Upper lobe of right lung (tissue), 1 donor: ENCODE data around the gene FGD6. TPM values are rescaled to one million over a fixed set of nuclear protein-coding genes. Genes with fewer than 3 reads are reported as not detected.

Experiments
- ATAC-seq: fragments of 200-7000 bp; cut with Tn5 transposase; one replicate; pipeline ENCODE4 v1.9.1; 2020; ENCODE audit warnings: mild to moderate bottlenecking, moderate library complexity
- DNase-seq: peaks from one replicate; pipeline ENCODE4 v3.0.0-alpha.2; 2020
- H3K27ac ChIP-seq: fragments of 200-600 bp; one replicate; pipeline ENCODE4 v1.8.0; 2022
- H3K27me3 ChIP-seq: fragments of 200-600 bp; one replicate; pipeline ENCODE4 v1.8.0; 2022; ENCODE audit warnings: mild to moderate bottlenecking
- H3K36me3 ChIP-seq: fragments of 200-600 bp; one replicate; pipeline ENCODE4 v1.8.0; 2022
- H3K4me1 ChIP-seq: fragments of 200-600 bp; one replicate; pipeline ENCODE4 v1.8.0; 2022
- H3K4me3 ChIP-seq: fragments of 200-600 bp; one replicate; pipeline ENCODE4 v1.8.0; 2022; ENCODE audit warnings: mild to moderate bottlenecking
- H3K9me3 ChIP-seq: fragments of 200-600 bp; one replicate; pipeline ENCODE4 v1.8.0; 2022
- intact Hi-C: fragments of 100-400 bp; cut with DNase I; formaldehyde crosslinking; loops from one replicate; pipeline ENCODE4 v1.11.0; 2022
- total RNA-seq: library from RNA; stranded (reverse); fragmentation: NEBNext Ultra II Directional; extraction: Animal tissue kit (Norgen Biotek cat#: 25700); gene quantifications from one replicate; pipeline ENCODE4 v1.2.1, GENCODE V29; 2021
- TF ChIP-seq, protein P1 (sequence below): fragments of 200-600 bp; IDR thresholded peaks from one replicate; pipeline ENCODE4 v1.8.0; 2022; ENCODE audit warnings: antibody characterized with exemption
- donor health status: DM: no; HTN: yes; CAD: no; lungs with severe emphysema.

The FGD6 gene
- total RNA-seq, 1 donor from 2014 or later: 28.8 TPM

DNA sequence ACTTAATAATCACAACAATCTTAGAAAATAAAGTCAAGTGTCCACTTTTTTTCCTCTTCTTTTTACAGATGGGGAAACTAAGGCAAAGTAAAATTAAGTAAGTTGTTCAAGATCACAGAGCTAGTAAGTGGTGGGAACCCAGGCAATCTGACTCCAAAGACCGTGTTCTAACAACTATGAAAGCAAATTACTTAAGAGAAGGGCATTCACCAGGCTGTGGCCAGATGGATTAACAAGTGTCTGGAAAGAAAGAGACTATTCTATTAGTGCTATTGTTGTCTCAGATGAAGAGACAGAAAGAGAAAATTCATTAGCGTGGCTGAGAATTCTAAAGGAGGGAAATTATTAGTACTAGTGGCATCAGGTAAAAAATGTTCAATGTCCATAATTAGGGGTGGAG, 48.5 kb downstream of the FGD6 start:
- Histone ChIP-seq H3K36me3 (peaks cover 6% of the 10 kb centered on the region), H3K27ac (peak overlapping the region; percentile 52), H3K9me3 (no peaks in the 10 kb centered on the region), H3K4me1 (peaks cover 31% of the 10 kb centered on the region), H3K27me3 (no peaks in the 10 kb centered on the region), H3K4me3 (no peak overlapping the region)
- intact Hi-C loops: no loop called here
- DNase-seq (no peak), ATAC-seq (no peak)
- TF ChIP-seq, protein P1, sequence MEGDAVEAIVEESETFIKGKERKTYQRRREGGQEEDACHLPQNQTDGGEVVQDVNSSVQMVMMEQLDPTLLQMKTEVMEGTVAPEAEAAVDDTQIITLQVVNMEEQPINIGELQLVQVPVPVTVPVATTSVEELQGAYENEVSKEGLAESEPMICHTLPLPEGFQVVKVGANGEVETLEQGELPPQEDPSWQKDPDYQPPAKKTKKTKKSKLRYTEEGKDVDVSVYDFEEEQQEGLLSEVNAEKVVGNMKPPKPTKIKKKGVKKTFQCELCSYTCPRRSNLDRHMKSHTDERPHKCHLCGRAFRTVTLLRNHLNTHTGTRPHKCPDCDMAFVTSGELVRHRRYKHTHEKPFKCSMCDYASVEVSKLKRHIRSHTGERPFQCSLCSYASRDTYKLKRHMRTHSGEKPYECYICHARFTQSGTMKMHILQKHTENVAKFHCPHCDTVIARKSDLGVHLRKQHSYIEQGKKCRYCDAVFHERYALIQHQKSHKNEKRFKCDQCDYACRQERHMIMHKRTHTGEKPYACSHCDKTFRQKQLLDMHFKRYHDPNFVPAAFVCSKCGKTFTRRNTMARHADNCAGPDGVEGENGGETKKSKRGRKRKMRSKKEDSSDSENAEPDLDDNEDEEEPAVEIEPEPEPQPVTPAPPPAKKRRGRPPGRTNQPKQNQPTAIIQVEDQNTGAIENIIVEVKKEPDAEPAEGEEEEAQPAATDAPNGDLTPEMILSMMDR: no peak

DNA sequence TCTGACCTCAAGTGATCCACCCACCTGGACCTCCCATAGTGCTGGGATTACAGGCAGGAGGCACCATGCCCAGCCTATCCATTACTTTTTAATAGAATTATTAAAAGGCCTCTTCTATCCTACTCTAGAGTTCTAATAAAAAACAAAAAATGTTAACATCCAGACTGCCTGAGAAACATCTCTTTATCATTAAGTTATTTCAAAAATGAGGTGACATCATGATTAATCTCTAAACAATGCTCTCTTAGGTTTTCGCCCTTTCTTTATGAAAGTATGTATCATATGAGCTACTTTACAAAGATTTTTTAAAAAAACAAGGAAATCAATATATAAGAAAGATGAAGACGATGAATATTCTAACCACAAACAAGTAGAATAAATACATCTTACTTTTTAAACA, 52.6 kb downstream of the FGD6 start:
- TF ChIP-seq, protein P1: no peak
- Histone ChIP-seq H3K27ac (no peak overlapping the region), H3K36me3 (no peaks in the 10 kb centered on the region), H3K4me1 (peaks cover 22% of the 10 kb centered on the region), H3K9me3 (no peaks in the 10 kb centered on the region), H3K4me3 (no peak overlapping the region), H3K27me3 (no peaks in the 10 kb centered on the region)
- DNase-seq: no peak
- intact Hi-C loops: no loop called here
- no peak for ATAC-seq

DNA sequence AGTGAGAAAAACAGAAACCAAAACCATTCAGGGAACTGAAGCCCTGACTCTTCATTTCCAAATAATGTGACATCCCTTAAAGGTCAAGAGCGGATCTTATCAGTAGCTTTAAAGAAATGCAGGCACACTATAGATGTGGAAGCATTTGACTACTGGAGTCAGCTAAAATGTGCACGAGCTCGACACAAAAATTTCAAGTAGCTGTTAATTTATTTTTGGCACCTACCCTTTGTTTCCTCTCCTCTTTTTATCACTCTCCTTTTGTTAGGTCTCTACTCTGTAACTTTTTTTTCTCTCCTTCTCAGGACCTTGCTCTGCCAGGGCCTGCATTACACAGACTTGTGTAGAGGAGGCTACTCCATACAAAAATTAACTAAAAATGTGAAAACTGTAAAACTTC, 58.3 kb downstream of the FGD6 start:
- TF ChIP-seq, protein P1: no peak
- DNase-seq (no peak), ATAC-seq (no peak)
- H3K4me1 ChIP-seq: peaks cover 11% of the 10 kb centered on the region
- H3K27me3 ChIP-seq: no peaks in the 10 kb centered on the region
- intact Hi-C loops: no loop called here
- no peak overlapping the region for H3K4me3 ChIP-seq
- H3K27ac ChIP-seq: no peak overlapping the region
- no peaks in the 10 kb centered on the region for H3K9me3 ChIP-seq
- H3K36me3 ChIP-seq: no peaks in the 10 kb centered on the region

DNA sequence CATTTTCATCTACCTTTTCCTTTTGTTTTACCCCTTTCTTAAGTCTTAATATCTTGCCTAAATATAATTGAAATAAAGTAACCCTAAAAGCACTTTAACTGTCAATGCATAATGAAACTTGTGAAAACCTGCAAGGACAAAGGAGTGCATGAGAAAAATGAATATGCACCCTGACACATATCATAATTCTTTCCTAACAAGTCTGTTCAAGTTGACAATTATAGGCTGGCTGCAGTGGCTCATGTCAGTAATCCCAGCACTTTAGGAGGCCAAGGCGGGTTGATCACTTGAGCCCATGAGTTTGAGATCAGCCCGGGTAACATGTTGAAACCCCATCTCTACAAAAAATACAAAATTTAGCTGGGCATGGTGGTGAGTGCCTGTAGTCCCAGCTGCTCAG, 65.4 kb downstream of the FGD6 start:
- TF ChIP-seq, protein P1: no peak

DNA sequence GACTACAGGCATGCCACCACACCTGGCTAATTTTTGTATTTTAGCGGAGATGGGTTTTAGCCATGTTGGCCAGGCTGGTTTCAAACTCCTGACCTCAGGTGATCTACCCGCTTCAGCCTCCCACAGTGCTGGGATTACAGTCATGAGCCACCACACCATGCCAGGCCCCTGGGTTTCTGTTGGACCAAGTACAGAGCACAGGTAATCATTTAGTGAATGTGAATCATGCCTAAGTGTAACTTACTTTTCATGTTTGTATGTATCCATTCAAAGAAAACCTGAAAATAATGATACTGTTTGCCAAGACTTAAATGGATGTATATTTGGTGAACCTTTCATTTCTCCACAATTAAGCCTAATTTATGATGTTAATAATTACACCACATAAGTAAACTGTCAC, 65.9 kb downstream of the FGD6 start:
- DNase-seq (no peak), ATAC-seq (no peak)
- H3K27ac ChIP-seq: no peak overlapping the region
- no peaks in the 10 kb centered on the region for H3K27me3 ChIP-seq
- H3K9me3 ChIP-seq: no peaks in the 10 kb centered on the region
- TF ChIP-seq, protein P1: no peak
- intact Hi-C loops: no loop called here
- H3K4me3 ChIP-seq: no peak overlapping the region
- H3K4me1 ChIP-seq: no peaks in the 10 kb centered on the region
- peaks cover 8% of the 10 kb centered on the region for H3K36me3 ChIP-seq

More for the DNA sequence above, 65.4 kb downstream of the FGD6 start:
- H3K9me3 ChIP-seq: no peaks in the 10 kb centered on the region
- ATAC-seq (no peak), DNase-seq (no peak)
- no peaks in the 10 kb centered on the region for H3K4me1 ChIP-seq
- no peak overlapping the region for H3K4me3 ChIP-seq
- no peak overlapping the region for H3K27ac ChIP-seq
- peaks cover 8% of the 10 kb centered on the region for H3K36me3 ChIP-seq
- intact Hi-C loops: no loop called here
- H3K27me3 ChIP-seq: no peaks in the 10 kb centered on the region

DNA sequence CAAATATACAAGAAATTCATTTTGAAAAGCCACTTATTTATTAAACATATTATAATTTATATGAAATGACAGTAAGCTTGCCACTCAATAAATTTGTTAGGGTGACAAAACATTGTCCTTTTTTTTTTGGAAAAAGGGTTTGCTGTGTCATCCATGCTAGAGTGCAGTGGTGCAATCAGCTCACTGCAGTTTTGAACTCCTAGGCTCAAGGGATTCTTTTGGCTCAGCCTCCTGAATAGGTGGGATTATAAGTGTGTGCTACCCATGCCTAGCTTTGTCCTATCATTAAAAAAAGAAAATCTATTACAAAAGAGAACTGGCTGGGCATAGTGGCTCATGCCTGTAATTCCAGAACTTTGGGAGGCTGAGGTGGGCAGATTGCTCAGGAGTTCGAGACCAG, 66.8 kb downstream of the FGD6 start:
- H3K27me3 ChIP-seq: no peaks in the 10 kb centered on the region
- H3K27ac ChIP-seq: no peak overlapping the region
- peaks cover 8% of the 10 kb centered on the region for H3K36me3 ChIP-seq
- TF ChIP-seq, protein P1: no peak
- H3K4me3 ChIP-seq: no peak overlapping the region
- H3K9me3 ChIP-seq: no peaks in the 10 kb centered on the region
- DNase-seq (no peak), ATAC-seq (no peak)
- H3K4me1 ChIP-seq: no peaks in the 10 kb centered on the region
- intact Hi-C loops: no loop called here
